Adrenal gland (tissue), 12 donors: ENCODE measurements around the gene GRID1. TPM values are rescaled to one million over a fixed set of nuclear protein-coding genes. Genes with fewer than 3 reads are reported as not detected.

Experiments used
- DNase-seq, 7 donors: peaks; one replicate each; pipeline ENCODE4 v3.0.0-alpha.2; 2019 to 2020
- H3K27ac ChIP-seq, 5 donors: fragments of 200-600 bp; sonication (generic) in 4 of 5; 1 replicate in 3 of 5; 2 replicates in 2 of 5; pipeline versions ENCODE4 v1.5.1 to v1.8.0; 2016 to 2020; ENCODE audit warnings: mild to moderate bottlenecking in 1 of 5
- H3K27me3 ChIP-seq: fragments of 200-600 bp; 2 replicates; pipeline ENCODE4 v1.8.0; 2021
- H3K36me3 ChIP-seq, 2 donors: fragments of 200-600 bp; replicated peaks in 1 of 2; 1 replicate in 1 of 2; 2 replicates in 1 of 2; pipeline versions ENCODE4 v1.5.1 to v1.8.0; 2018 to 2022
- H3K4me1 ChIP-seq, 2 donors: fragments of 200-600 bp; replicated peaks in 1 of 2; 1 replicate in 1 of 2; 2 replicates in 1 of 2; pipeline versions ENCODE4 v1.5.1 to v1.8.0; 2018 to 2021
- H3K4me3 ChIP-seq, 4 donors: fragments of 200-600 bp; sonication (generic) in 3 of 4; one replicate each; pipeline ENCODE4 v1.5.1; 2016 to 2018
- H3K9me3 ChIP-seq, 3 donors: fragments of 200-600 bp; sonication (generic) in 1 of 3; replicated peaks in 1 of 3; 1 replicate in 2 of 3; 2 replicates in 1 of 3; pipeline versions ENCODE4 v1.5.1 to v1.8.0; 2016 to 2021
- POLR2A ChIP-seq, 2 donors: fragments of 450-650 bp; IDR thresholded peaks; one replicate each; pipeline ENCODE4 v1.6.1; 2017; ENCODE audit warnings: antibody characterized with exemption in 2 of 2, mild to moderate bottlenecking in 2 of 2, moderate library complexity in 1 of 2
- WGBS, 4 donors: extraction: QIAGEN DNeasy Blood & Tissue Kit in 2 of 4; methylation state at CpG; one replicate each; pipeline versions ENCODE4 v1.1.5 to v1.1.7; 2013 to 2017; 5-methylcytosine and 5-hydroxymethylcytosine counted together
- intact Hi-C, 2 donors: fragments of 100-400 bp; cut with DNase I; formaldehyde crosslinking; loops; one replicate each; pipeline versions ENCODE4 v1.14.1 to v1.15.0; 2022 to 2023
- polyA plus RNA-seq, 3 donors: library from polyadenylated mRNA; stranded (reverse); fragments of 200-250 nt in 2 of 3; fragments of 350-450 nt in 1 of 3; fragmentation: Illumina TruSeq in 1 of 3; extraction: RNeasy Lipid Tissue Mini Kit (QIAGEN cat#74804) in 1 of 3; gene quantifications; one replicate each; pipeline ENCODE4 v1.2.3, GENCODE V29; 2013 to 2014
- total RNA-seq, 9 donors: library from RNA; depleted of rRNA in 4 of 9; stranded (reverse); fragments of >200 nt in 4 of 9; fragments of 120-200 nt in 1 of 9; fragmentation: NEBNext Ultra II Directional in 1 of 9; extraction: Animal tissue kit (Norgen Biotek cat#: 25700) in 1 of 9; gene quantifications; one replicate each; pipeline versions ENCODE4 v1.1.0 to v1.2.4, GENCODE V29; 2013 to 2023
- TF ChIP-seq, protein P1 (sequence below), 6 experiments: fragments of 450-650 bp in 4 of 6; fragments of 200-600 bp in 2 of 6; sonication (generic) in 1 of 6; IDR thresholded peaks; 1 replicate in 5 of 6; 2 replicates in 1 of 6; pipeline versions ENCODE4 v1.5.1 to v1.8.0; 2016 to 2021; ENCODE audit warnings: antibody characterized with exemption in 6 of 6, mild to moderate bottlenecking in 2 of 6, moderate library complexity in 1 of 6
- donor health status: healthy with polysubstance abuse.
- donor health status: Bipolar disorder and iron deficiency.
- donor health status: DM: yes; HTN: yes; CAD: no.
- donor health status: DM: no; HTN: no; CAD: no.
- donor health status: DM: no; HTN: no; CAD: no.
- donor health status: DM: yes; HTN: yes; CAD: no.

Gene GRID1
- total and polyA plus RNA-seq, 12 donors = 2.2 to 8.0 (median 4.1) TPM

- H3K4me3 ChIP-seq = no peak overlapping the region
- no peak overlapping the region for H3K27ac ChIP-seq
- TF ChIP-seq, protein P1, sequence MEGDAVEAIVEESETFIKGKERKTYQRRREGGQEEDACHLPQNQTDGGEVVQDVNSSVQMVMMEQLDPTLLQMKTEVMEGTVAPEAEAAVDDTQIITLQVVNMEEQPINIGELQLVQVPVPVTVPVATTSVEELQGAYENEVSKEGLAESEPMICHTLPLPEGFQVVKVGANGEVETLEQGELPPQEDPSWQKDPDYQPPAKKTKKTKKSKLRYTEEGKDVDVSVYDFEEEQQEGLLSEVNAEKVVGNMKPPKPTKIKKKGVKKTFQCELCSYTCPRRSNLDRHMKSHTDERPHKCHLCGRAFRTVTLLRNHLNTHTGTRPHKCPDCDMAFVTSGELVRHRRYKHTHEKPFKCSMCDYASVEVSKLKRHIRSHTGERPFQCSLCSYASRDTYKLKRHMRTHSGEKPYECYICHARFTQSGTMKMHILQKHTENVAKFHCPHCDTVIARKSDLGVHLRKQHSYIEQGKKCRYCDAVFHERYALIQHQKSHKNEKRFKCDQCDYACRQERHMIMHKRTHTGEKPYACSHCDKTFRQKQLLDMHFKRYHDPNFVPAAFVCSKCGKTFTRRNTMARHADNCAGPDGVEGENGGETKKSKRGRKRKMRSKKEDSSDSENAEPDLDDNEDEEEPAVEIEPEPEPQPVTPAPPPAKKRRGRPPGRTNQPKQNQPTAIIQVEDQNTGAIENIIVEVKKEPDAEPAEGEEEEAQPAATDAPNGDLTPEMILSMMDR (IDR thresholded peaks at IDR 0.05) = no peak
- TF ChIP-seq POLR2A (IDR thresholded peaks at IDR 0.05) = no peak
- DNase-seq = no peak
- H3K27me3 ChIP-seq = no peaks in the 10 kb centered on the region
- whole genome bisulfite sequencing, 4 donors = 59 to 77% (median 64%) methylated on average over 8 to 11 of the region's 11 CpGs
- intact Hi-C loops = no loop called here
- no peaks in the 10 kb centered on the region for H3K9me3 ChIP-seq
- no peaks in the 10 kb centered on the region for H3K36me3 ChIP-seq
- no peaks in the 10 kb centered on the region for H3K4me1 ChIP-seq
These were observed 163.3 kb downstream of the GRID1 start for GRCh38 chr10:86203162-86203905.

DNA sequence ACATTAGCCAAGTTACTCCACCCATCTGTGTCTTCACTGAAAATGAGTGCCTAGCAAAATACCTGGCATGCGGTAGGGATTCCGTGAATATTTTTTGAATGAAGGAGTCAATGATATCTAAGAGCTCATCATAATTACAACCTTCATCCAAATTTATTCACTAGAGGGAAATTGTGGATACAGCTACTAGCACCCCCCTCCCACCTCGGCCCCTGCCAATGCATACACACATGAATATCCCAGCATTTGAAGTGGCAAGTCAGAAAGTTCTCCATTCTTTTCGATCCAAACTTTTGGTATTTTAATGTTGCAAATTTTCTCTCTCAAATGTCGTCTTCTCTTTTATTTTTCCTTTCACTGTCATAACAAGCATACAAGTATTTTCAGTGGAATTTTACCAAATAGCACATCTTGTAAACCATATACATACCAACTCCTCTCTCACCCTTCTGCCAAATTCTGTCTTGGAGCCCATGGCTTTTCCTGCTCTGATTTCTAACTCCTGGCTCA, 164.3 kb downstream of the GRID1 start:
- TF ChIP-seq, protein P1 (IDR thresholded peaks at IDR 0.05) = no peak
- TF ChIP-seq POLR2A (IDR thresholded peaks at IDR 0.05) = no peak
- Histone ChIP-seq H3K9me3 (no peaks in the 10 kb centered on the region), H3K4me1 (no peaks in the 10 kb centered on the region), H3K27ac (no peak overlapping the region), H3K36me3 (no peaks in the 10 kb centered on the region), H3K4me3 (no peak overlapping the region), H3K27me3 (no peaks in the 10 kb centered on the region)
- WGBS, 4 donors = 83 to 93% (median 87%) methylated on average over 5 of the region's 5 CpGs
- intact Hi-C loops = no loop called here
- DNase-seq = no peak

- TF ChIP-seq POLR2A (IDR thresholded peaks at IDR 0.05) = no peak
- TF ChIP-seq, protein P1 (IDR thresholded peaks at IDR 0.05) = no peak
- no peaks in the 10 kb centered on the region for H3K27me3 ChIP-seq
- no peaks in the 10 kb centered on the region for H3K4me1 ChIP-seq
- 62 to 82% (median 77%) methylated on average over 1 of the region's 1 CpG for WGBS, 4 donors
- H3K9me3 ChIP-seq = no peaks in the 10 kb centered on the region
- no peak overlapping the region for H3K27ac ChIP-seq
- H3K4me3 ChIP-seq = no peak overlapping the region
- no peak for DNase-seq
- intact Hi-C loops = no loop called here
- no peaks in the 10 kb centered on the region for H3K36me3 ChIP-seq
These were observed 165.7 kb downstream of the GRID1 start for GRCh38 chr10:86200867-86201266.

- H3K4me3 ChIP-seq = no peak overlapping the region
- intact Hi-C loops = no loop called here
- WGBS, 4 donors = 80 to 100% (median 86%) methylated on average over 1 of the region's 1 CpG
- no peaks in the 10 kb centered on the region for H3K36me3 ChIP-seq
- no peak overlapping the region for H3K27ac ChIP-seq
- DNase-seq = no peak
- H3K27me3 ChIP-seq = no peaks in the 10 kb centered on the region
- no peaks in the 10 kb centered on the region for H3K9me3 ChIP-seq
- no peaks in the 10 kb centered on the region for H3K4me1 ChIP-seq
- TF ChIP-seq POLR2A (IDR thresholded peaks at IDR 0.05) = no peak
- TF ChIP-seq, protein P1 (IDR thresholded peaks at IDR 0.05) = no peak
These were observed 166.3 kb downstream of the GRID1 start for GRCh38 chr10:86200269-86200668.
